ENCODE data around the gene VILL. TPM values are rescaled to one million over a fixed set of nuclear protein-coding genes. Genes with fewer than 3 reads are reported as not detected.

Gene VILL
- total and polyA plus RNA-seq, 2 experiments from 2014 or later: 0.75 to 3.4 TPM

DNA sequence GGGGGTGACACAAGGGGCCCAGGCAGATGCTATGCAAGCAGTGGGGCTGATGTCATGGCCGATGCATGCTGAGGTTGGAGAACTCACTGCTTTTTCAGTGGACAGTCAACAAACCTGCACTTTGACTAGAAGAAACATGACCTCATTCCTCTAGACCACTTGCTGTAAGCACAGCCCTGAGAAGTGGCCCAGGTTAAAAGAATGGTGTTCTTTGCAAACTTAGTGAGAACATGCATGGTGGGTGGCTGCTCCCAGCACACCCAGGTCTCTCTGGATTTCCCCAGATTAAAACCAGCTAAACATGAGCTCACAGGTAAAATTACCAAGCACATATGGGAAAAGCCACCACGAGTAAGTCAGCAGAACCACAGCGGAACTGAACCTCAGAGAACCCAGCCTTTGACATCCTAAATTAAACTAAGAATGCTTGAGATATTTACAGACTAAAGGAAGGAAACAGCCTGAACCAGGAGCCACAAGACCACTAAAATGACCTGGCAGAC, 64.0 kb downstream of the VILL start:
- H3K9me3 ChIP-seq (ENCODE audit: low read depth): no peaks in the 10 kb centered on the region
- H3K27ac ChIP-seq: no peak overlapping the region
- H3K4me3 ChIP-seq: no peak overlapping the region
- no peaks in the 10 kb centered on the region for H3K36me3 ChIP-seq
- TF ChIP-seq, protein P1, sequence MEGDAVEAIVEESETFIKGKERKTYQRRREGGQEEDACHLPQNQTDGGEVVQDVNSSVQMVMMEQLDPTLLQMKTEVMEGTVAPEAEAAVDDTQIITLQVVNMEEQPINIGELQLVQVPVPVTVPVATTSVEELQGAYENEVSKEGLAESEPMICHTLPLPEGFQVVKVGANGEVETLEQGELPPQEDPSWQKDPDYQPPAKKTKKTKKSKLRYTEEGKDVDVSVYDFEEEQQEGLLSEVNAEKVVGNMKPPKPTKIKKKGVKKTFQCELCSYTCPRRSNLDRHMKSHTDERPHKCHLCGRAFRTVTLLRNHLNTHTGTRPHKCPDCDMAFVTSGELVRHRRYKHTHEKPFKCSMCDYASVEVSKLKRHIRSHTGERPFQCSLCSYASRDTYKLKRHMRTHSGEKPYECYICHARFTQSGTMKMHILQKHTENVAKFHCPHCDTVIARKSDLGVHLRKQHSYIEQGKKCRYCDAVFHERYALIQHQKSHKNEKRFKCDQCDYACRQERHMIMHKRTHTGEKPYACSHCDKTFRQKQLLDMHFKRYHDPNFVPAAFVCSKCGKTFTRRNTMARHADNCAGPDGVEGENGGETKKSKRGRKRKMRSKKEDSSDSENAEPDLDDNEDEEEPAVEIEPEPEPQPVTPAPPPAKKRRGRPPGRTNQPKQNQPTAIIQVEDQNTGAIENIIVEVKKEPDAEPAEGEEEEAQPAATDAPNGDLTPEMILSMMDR (IDR thresholded peaks at IDR 0.05; ENCODE audit: low read depth, low read length): no peak
- DNase-seq (ENCODE audit: low read depth in 1 of 2, low spot score in 1 of 2): no peak
- no peaks in the 10 kb centered on the region for H3K27me3 ChIP-seq
- no peaks in the 10 kb centered on the region for H3K4me1 ChIP-seq (ENCODE audit: low read depth)

Other genes starting within 250 kb of the VILL start
- 15.3 and 17.7 TPM in 2 replicates for gene CTDSPL, start 128.9 kb upstream of the VILL start, total RNA-seq
- 22.3 and 34.0 TPM in 2 replicates for gene CTDSPL, start 128.9 kb upstream of the VILL start, polyA plus RNA-seq
- 28.2 and 29.1 TPM in 2 replicates for gene PLCD1, start 38.9 kb downstream of the VILL start, total RNA-seq
- gene PLCD1, start 38.9 kb downstream of the VILL start, polyA plus RNA-seq: 21.0 and 26.4 TPM in 2 replicates
- gene DLEC1, start 48.4 kb downstream of the VILL start, total RNA-seq: 0.11 and 0.15 TPM in 2 replicates
- gene DLEC1, start 48.4 kb downstream of the VILL start, polyA plus RNA-seq: 0.57 TPM in 1 of 2 replicates, not detected in the other
- gene ACAA1, start 146.3 kb downstream of the VILL start, total RNA-seq: 62.8 and 63.1 TPM in 2 replicates
- gene ACAA1, start 146.3 kb downstream of the VILL start, polyA plus RNA-seq: 87.9 and 104 TPM in 2 replicates
- gene MYD88, start 147.9 kb downstream of the VILL start, total RNA-seq: 2.1 and 2.5 TPM in 2 replicates
- gene MYD88, start 147.9 kb downstream of the VILL start, polyA plus RNA-seq: 7.2 and 7.7 TPM in 2 replicates
- gene OXSR1, start 174.8 kb downstream of the VILL start, total RNA-seq: 24.4 and 34.1 TPM in 2 replicates
- gene OXSR1, start 174.8 kb downstream of the VILL start, polyA plus RNA-seq: 20.6 and 24.2 TPM in 2 replicates